Endothelial cell of umbilical vein (primary cell): ENCODE results near the gene ATXN10. TPM values are rescaled to one million over a fixed set of nuclear protein-coding genes. Genes with fewer than 3 reads are reported as not detected.

Source experiments
- BruUV-seq: library from RNA; stranded (reverse); fragments of 400-500 nt; replicated peaks from 2 replicates; lab custom pipeline; 2021; lab: Mats Ljungman, UMichigan
- CTCF ChIA-PET: fragments of 300-600, 350-600 bp; sonication (Branson Sonifier 250); formaldehyde crosslinking; loops from one replicate; lab custom pipeline; 2021; ENCODE audit warnings: antibody characterized with exemption, inconsistent platforms; lab: Charles Lee
- POLR2A ChIA-PET: fragments of 300-600, 350-600 bp; sonication (Branson Sonifier 250); formaldehyde crosslinking; loops from one replicate; lab custom pipeline; 2021; ENCODE audit warnings: antibody characterized with exemption, inconsistent platforms; lab: Charles Lee
- DNase-seq: peaks from one replicate; pipeline ENCODE4 v3.0.0-alpha.2; 2011; ENCODE audit warnings: low read depth, low spot score
- FAIRE-seq: peaks from 2 replicates; lab custom pipeline; 2011; peaks lifted over from hg19 to GRCh38; lab: Jason Lieb, UNC
- H2AFZ ChIP-seq: 2 replicates; pipeline ENCODE4 v1.6.0; 2012; ENCODE audit warnings: low read depth, low read length, control low read depth, inconsistent platforms
- H3K27ac ChIP-seq: 2 replicates; pipeline ENCODE4 v1.5.1; 2011; ENCODE audit warnings: low read depth, mild to moderate bottlenecking, control low read depth, low read length, moderate library complexity; ENCODE audit not compliant: insufficient read depth
- H3K27me3 ChIP-seq, 2 experiments: 2 replicates each; pipeline versions ENCODE4 v1.6.0 to v1.6.1; 2011; ENCODE audit warnings: low read length in 2 of 2, mixed read lengths in 1 of 2; ENCODE audit not compliant: control insufficient read depth in 2 of 2, insufficient read depth in 2 of 2
- H3K36me3 ChIP-seq, 2 experiments: 2 replicates in 1 of 2; 3 replicates in 1 of 2; pipeline ENCODE4 v1.5.1; 2011; ENCODE audit warnings: low read length in 2 of 2, mild to moderate bottlenecking in 1 of 2, moderate library complexity in 1 of 2; ENCODE audit not compliant: control insufficient read depth in 2 of 2, insufficient read depth in 2 of 2; ENCODE audit errors: extremely low read depth in 1 of 2
- H3K4me1 ChIP-seq: 3 replicates; pipeline ENCODE4 v1.5.1; 2011; ENCODE audit warnings: mild to moderate bottlenecking, low read length; ENCODE audit not compliant: control insufficient read depth, insufficient read depth; ENCODE audit errors: extremely low read depth
- H3K4me2 ChIP-seq: 2 replicates; pipeline ENCODE4 v1.6.1; 2011; ENCODE audit warnings: low read length, control low read depth, mixed read lengths; ENCODE audit not compliant: insufficient read depth
- H3K4me3 ChIP-seq, 3 experiments: fragments of 200-600 bp in 1 of 3; sonication (generic), shearing (Covaris generic) in 1 of 3; replicated peaks in 1 of 3; 2 replicates each; pipeline ENCODE4 v1.5.1; 2011 to 2016; ENCODE audit warnings: control low read depth in 3 of 3, low read length in 3 of 3, mild to moderate bottlenecking in 2 of 3, inconsistent platforms in 1 of 3, low read depth in 1 of 3, moderate library complexity in 1 of 3; ENCODE audit not compliant: insufficient read depth in 1 of 3
- H3K79me2 ChIP-seq: 2 replicates; pipeline ENCODE4 v1.6.0; 2012; ENCODE audit warnings: low read length, inconsistent platforms; ENCODE audit not compliant: control insufficient read depth, insufficient read depth
- H3K9ac ChIP-seq: replicated peaks from 2 replicates; pipeline ENCODE3; 2011; ENCODE audit warnings: low read length, control low read depth; ENCODE audit not compliant: insufficient read depth; ENCODE audit errors: extremely low read depth
- H3K9me1 ChIP-seq: replicated peaks from 3 replicates; pipeline ENCODE4 v1.6.0; 2011; ENCODE audit warnings: mild to moderate bottlenecking, low read length; ENCODE audit not compliant: control insufficient read depth, insufficient read depth; ENCODE audit errors: extremely low read depth
- H3K9me3 ChIP-seq: replicated peaks from 2 replicates; pipeline ENCODE4 v1.5.1; 2012; ENCODE audit warnings: low read length, inconsistent platforms; ENCODE audit not compliant: control insufficient read depth, insufficient read depth
- H4K20me1 ChIP-seq: replicated peaks from 2 replicates; pipeline ENCODE3; 2011; ENCODE audit warnings: mild to moderate bottlenecking, low read length; ENCODE audit not compliant: control insufficient read depth, insufficient read depth; ENCODE audit errors: extremely low read depth
- EZH2 ChIP-seq: IDR thresholded peaks from 2 replicates; pipeline ENCODE4 v1.6.1; 2012; ENCODE audit warnings: borderline replicate concordance, low read depth, mild to moderate bottlenecking, moderate library complexity, low read length, inconsistent platforms; ENCODE audit not compliant: severe bottlenecking
- FOS ChIP-seq: IDR thresholded peaks from 2 replicates; pipeline ENCODE4 v1.6.1; 2011; ENCODE audit warnings: mild to moderate bottlenecking, low read length, moderate library complexity, borderline replicate concordance; ENCODE audit not compliant: insufficient read depth
- GATA2 ChIP-seq: IDR thresholded peaks from 2 replicates; pipeline ENCODE4 v1.7.0; 2011; ENCODE audit warnings: low read depth, mild to moderate bottlenecking, moderate library complexity, mixed read lengths, low read length; ENCODE audit not compliant: insufficient read length, insufficient read depth
- JUN ChIP-seq: IDR thresholded peaks from 2 replicates; pipeline ENCODE4 v1.6.1; 2011; ENCODE audit warnings: borderline replicate concordance, low read depth; ENCODE audit not compliant: insufficient read length, insufficient read depth
- MYC ChIP-seq: IDR thresholded peaks from one replicate; pipeline ENCODE4 v1.6.1; 2011; ENCODE audit warnings: mild to moderate bottlenecking, low read depth, low read length
- POLR2A ChIP-seq: IDR thresholded peaks from 2 replicates; pipeline ENCODE4 v1.6.1; 2012; ENCODE audit warnings: low read depth, mild to moderate bottlenecking, control low read depth, low read length
- POLR2AphosphoS5 ChIP-seq: IDR thresholded peaks from 2 replicates; pipeline ENCODE4 v1.6.1; 2012; ENCODE audit warnings: low read depth, mild to moderate bottlenecking, control low read depth, low read length, moderate library complexity; ENCODE audit not compliant: insufficient read depth
- dilution Hi-C: fragments of 300-500 bp; cut with MboI; formaldehyde crosslinking; loops from one replicate; pipeline ENCODE4 v1.15.0; 2019; ENCODE audit warnings: low sequenced_read_pairs; ENCODE audit not compliant: extremely low pct_ligation_motif_present
- intact Hi-C: fragments of 100-400 bp; cut with micrococcal nuclease; formaldehyde crosslinking; loops from one replicate; pipeline ENCODE4 v1.10.0; 2022
- polyA plus RNA-seq, 4 experiments: library from polyadenylated mRNA; depleted of rRNA in 3 of 4; stranded (reverse) in 3 of 4; unstranded in 1 of 4; fragments of >200 nt; gene quantifications; 2 replicates each; pipeline versions ENCODE4 v1.2.1 to v1.2.3, GENCODE V29; 2011 to 2012; ENCODE audit warnings: missing spikeins in 1 of 4
- total RNA-seq: library from RNA; stranded (reverse); gene quantifications from 2 replicates; pipeline ENCODE4 v1.2.3, GENCODE V29; 2021
- TF ChIP-seq, protein P1 (sequence below): IDR thresholded peaks from 2 replicates; pipeline ENCODE4 v1.6.1; 2011; ENCODE audit not compliant: insufficient read depth, insufficient read length
- TF ChIP-seq, protein P2 (sequence below), 2 donors: IDR thresholded peaks; 1 replicate in 1 of 2; 2 replicates in 1 of 2; pipeline ENCODE4 v1.5.1; 2011; ENCODE audit warnings: low read length in 2 of 2, mild to moderate bottlenecking in 2 of 2, moderate library complexity in 2 of 2, control low read depth in 1 of 2, inconsistent platforms in 1 of 2, low read depth in 1 of 2; ENCODE audit not compliant: insufficient read depth in 1 of 2; ENCODE audit errors: extremely low read depth in 1 of 2

Gene ATXN10
- total and polyA plus RNA-seq, 2 donors (not counting 3 experiments of a cell fraction or from before 2014, with no cell fraction given): 73.2 to 91.9 TPM

GRCh38 chr22:45757936-45758335, 86.3 kb downstream of the ATXN10 start:
- Histone ChIP-seq H3K4me3 (no peak overlapping the region), H3K79me2 (no peaks in the 10 kb centered on the region), H3K27me3 (no peaks in the 10 kb centered on the region), H2AFZ (no peak overlapping the region), H3K27ac (no peak overlapping the region), H3K9me3 (no peaks in the 10 kb centered on the region), H3K9ac (no peak overlapping the region), H3K36me3 (peaks cover 0 to 2% of the 10 kb centered on the region in 2 experiments), H3K9me1 (no peaks in the 10 kb centered on the region), H3K4me1 (no peaks in the 10 kb centered on the region), H4K20me1 (no peaks in the 10 kb centered on the region), H3K4me2 (no peak overlapping the region)
- dilution Hi-C loops (no loop called here), intact Hi-C loops (no loop called here)
- POLR2A ChIA-PET: no interaction called here
- BruUV-seq: no TSS peak
- CTCF ChIA-PET: interaction anchor here (0.8 kb wide), 1 partner anchor 26 kb away, joined by 3 read pairs; no protein-coding TSS in a partner anchor
- peak; percentile 33 for FAIRE-seq
- no peak for DNase-seq
- TF ChIP-seq FOS (no peak), MYC (no peak), JUN (no peak), POLR2A (no peak), POLR2AphosphoS5 (no peak), EZH2 (no peak), GATA2 (no peak)
- TF ChIP-seq, protein P1, sequence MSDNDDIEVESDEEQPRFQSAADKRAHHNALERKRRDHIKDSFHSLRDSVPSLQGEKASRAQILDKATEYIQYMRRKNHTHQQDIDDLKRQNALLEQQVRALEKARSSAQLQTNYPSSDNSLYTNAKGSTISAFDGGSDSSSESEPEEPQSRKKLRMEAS: no peak
- TF ChIP-seq, protein P2, sequence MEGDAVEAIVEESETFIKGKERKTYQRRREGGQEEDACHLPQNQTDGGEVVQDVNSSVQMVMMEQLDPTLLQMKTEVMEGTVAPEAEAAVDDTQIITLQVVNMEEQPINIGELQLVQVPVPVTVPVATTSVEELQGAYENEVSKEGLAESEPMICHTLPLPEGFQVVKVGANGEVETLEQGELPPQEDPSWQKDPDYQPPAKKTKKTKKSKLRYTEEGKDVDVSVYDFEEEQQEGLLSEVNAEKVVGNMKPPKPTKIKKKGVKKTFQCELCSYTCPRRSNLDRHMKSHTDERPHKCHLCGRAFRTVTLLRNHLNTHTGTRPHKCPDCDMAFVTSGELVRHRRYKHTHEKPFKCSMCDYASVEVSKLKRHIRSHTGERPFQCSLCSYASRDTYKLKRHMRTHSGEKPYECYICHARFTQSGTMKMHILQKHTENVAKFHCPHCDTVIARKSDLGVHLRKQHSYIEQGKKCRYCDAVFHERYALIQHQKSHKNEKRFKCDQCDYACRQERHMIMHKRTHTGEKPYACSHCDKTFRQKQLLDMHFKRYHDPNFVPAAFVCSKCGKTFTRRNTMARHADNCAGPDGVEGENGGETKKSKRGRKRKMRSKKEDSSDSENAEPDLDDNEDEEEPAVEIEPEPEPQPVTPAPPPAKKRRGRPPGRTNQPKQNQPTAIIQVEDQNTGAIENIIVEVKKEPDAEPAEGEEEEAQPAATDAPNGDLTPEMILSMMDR (IDR thresholded peaks at IDR 0.05; ENCODE audit: extremely low read depth in 1 of 2, insufficient read depth in 1 of 2, low read depth in 1 of 2, low read length in 2 of 2): no peak
